H1 (cell line): ENCODE data around the gene GRIP1. TPM values are rescaled to one million over a fixed set of nuclear protein-coding genes. Genes with fewer than 3 reads are reported as not detected.

Source experiments
- CTCF ChIA-PET: fragments of 300-600 bp; sonication (Branson Sonifier 250); formaldehyde crosslinking; loops from one replicate; lab custom pipeline; 2021; ENCODE audit not compliant: partially characterized antibody; lab: Charles Lee
- POLR2A ChIA-PET: fragments of 300-600 bp; sonication (Branson Sonifier 250); formaldehyde crosslinking; loops from one replicate; lab custom pipeline; 2021; ENCODE audit warnings: inconsistent platforms; ENCODE audit not compliant: partially characterized antibody; lab: Charles Lee
- DNase-seq, 2 experiments: peaks; one replicate each; pipeline versions ENCODE4 v3.0.0 to v3.0.0-alpha.2; 2010 to 2022; ENCODE audit warnings: low spot score in 2 of 2, low read depth in 1 of 2, mixed read lengths in 1 of 2
- FAIRE-seq: peaks from 2 replicates; lab custom pipeline; 2011; peaks lifted over from hg19 to GRCh38; lab: Jason Lieb, UNC
- H2AFZ ChIP-seq: 2 replicates; pipeline ENCODE4 v1.8.1; 2012; ENCODE audit warnings: low read length, inconsistent platforms
- H2AK5ac ChIP-seq: 2 replicates; pipeline ENCODE4 v1.6.1; 2013; ENCODE audit warnings: low read depth, low read length
- H2BK120ac ChIP-seq: replicated peaks from 2 replicates; pipeline ENCODE3; 2013; ENCODE audit warnings: low read depth, low read length, inconsistent platforms
- H2BK12ac ChIP-seq: 2 replicates; pipeline ENCODE4 v1.6.1; 2013; ENCODE audit warnings: low read depth, low read length
- H2BK15ac ChIP-seq: 2 replicates; pipeline ENCODE4 v1.6.1; 2013; ENCODE audit warnings: low read length
- H2BK20ac ChIP-seq: 2 replicates; pipeline ENCODE4 v1.6.1; 2013; ENCODE audit warnings: low read length
- H2BK5ac ChIP-seq: 2 replicates; pipeline ENCODE4 v1.6.1; 2013; ENCODE audit warnings: low read depth, low read length
- H3K14ac ChIP-seq: 2 replicates; pipeline ENCODE4 v1.6.1; 2013; ENCODE audit warnings: inconsistent platforms; ENCODE audit not compliant: insufficient read length
- H3K18ac ChIP-seq: 2 replicates; pipeline ENCODE4 v1.6.1; 2013; ENCODE audit warnings: low read length; ENCODE audit errors: extremely low read depth
- H3K23ac ChIP-seq: 2 replicates; pipeline ENCODE4 v1.6.1; 2013; ENCODE audit warnings: inconsistent platforms; ENCODE audit not compliant: insufficient read length
- H3K23me2 ChIP-seq: 2 replicates; pipeline ENCODE4 v1.6.1; 2013; ENCODE audit warnings: low read depth, low read length
- H3K27ac ChIP-seq: 2 replicates; pipeline ENCODE4 v1.6.1; 2011; ENCODE audit warnings: low read depth, low read length, inconsistent platforms
- H3K27me3 ChIP-seq, 4 experiments: replicated peaks in 1 of 4; 1 replicate in 1 of 4; 2 replicates in 3 of 4; pipeline versions ENCODE4 v1.6.1 to v1.8.1; 2011 to 2013; ENCODE audit warnings: low read length in 3 of 4, mild to moderate bottlenecking in 3 of 4, inconsistent platforms in 2 of 4, mixed read lengths in 2 of 4, moderate library complexity in 1 of 4; ENCODE audit not compliant: control insufficient read depth in 3 of 4, insufficient read depth in 3 of 4; ENCODE audit errors: extremely low read depth in 1 of 4
- H3K36me3 ChIP-seq, 4 experiments: 2 replicates each; pipeline versions ENCODE4 v1.6.1 to v1.8.1; 2011 to 2013; ENCODE audit warnings: mild to moderate bottlenecking in 4 of 4, low read length in 3 of 4, moderate library complexity in 2 of 4, control low read depth in 1 of 4, inconsistent platforms in 1 of 4; ENCODE audit not compliant: insufficient read depth in 4 of 4, control insufficient read depth in 2 of 4
- H3K4ac ChIP-seq: replicated peaks from 2 replicates; pipeline ENCODE3; 2013; ENCODE audit warnings: low read length, low read depth, mixed read lengths, inconsistent platforms; ENCODE audit not compliant: insufficient read length
- H3K4me1 ChIP-seq, 4 experiments: replicated peaks in 1 of 4; 1 replicate in 1 of 4; 2 replicates in 3 of 4; pipeline versions ENCODE4 v1.6.1 to v1.8.1; 2011 to 2013; ENCODE audit warnings: low read length in 3 of 4, inconsistent platforms in 2 of 4, mixed read lengths in 1 of 4; ENCODE audit not compliant: insufficient read depth in 4 of 4, control insufficient read depth in 3 of 4
- H3K4me2 ChIP-seq, 2 experiments: 2 replicates each; pipeline versions ENCODE4 v1.6.1 to v1.8.1; 2011 to 2013; ENCODE audit warnings: low read depth in 2 of 2, low read length in 2 of 2, control low read depth in 1 of 2, inconsistent platforms in 1 of 2, mild to moderate bottlenecking in 1 of 2; ENCODE audit not compliant: insufficient read depth in 1 of 2
- H3K4me3 ChIP-seq, 4 experiments: fragments of 200-600, 300-600 bp in 1 of 4; sonication (generic), shearing (Covaris generic), sonication (Bioruptor Twin) in 1 of 4; 2 replicates each; pipeline versions ENCODE4 v1.5.1 to v1.8.1; 2011 to 2016; ENCODE audit warnings: low read length in 4 of 4, low read depth in 3 of 4, control low read depth in 2 of 4, inconsistent platforms in 2 of 4, mild to moderate bottlenecking in 2 of 4, mixed read lengths in 1 of 4, moderate library complexity in 1 of 4; ENCODE audit not compliant: insufficient read depth in 2 of 4; ENCODE audit errors: extremely low read depth in 1 of 4
- H3K56ac ChIP-seq: replicated peaks from 2 replicates; pipeline ENCODE3; 2013; ENCODE audit warnings: low read depth, mild to moderate bottlenecking, mixed read lengths, low read length, inconsistent platforms; ENCODE audit not compliant: insufficient read length
- H3K79me1 ChIP-seq: 2 replicates; pipeline ENCODE4 v1.6.1; 2013; ENCODE audit warnings: low read depth, low read length, control low read depth
- H3K79me2 ChIP-seq, 2 experiments: 2 replicates each; pipeline versions ENCODE4 v1.6.1 to v1.8.1; 2012 to 2013; ENCODE audit warnings: low read length in 2 of 2, mild to moderate bottlenecking in 2 of 2, inconsistent platforms in 1 of 2; ENCODE audit not compliant: insufficient read depth in 2 of 2, control insufficient read depth in 1 of 2
- H3K9ac ChIP-seq, 4 experiments: replicated peaks in 1 of 4; 1 replicate in 1 of 4; 2 replicates in 3 of 4; pipeline versions ENCODE4 v1.6.1 to v1.8.1; 2011 to 2013; ENCODE audit warnings: low read depth in 3 of 4, low read length in 3 of 4, control low read depth in 2 of 4, mild to moderate bottlenecking in 2 of 4, moderate library complexity in 2 of 4, inconsistent platforms in 1 of 4; ENCODE audit errors: extremely low read depth in 1 of 4
- H3K9me3 ChIP-seq, 2 experiments: 2 replicates each; pipeline versions ENCODE4 v1.6.1 to v1.8.1; 2012 to 2013; ENCODE audit warnings: mild to moderate bottlenecking in 2 of 2, moderate library complexity in 2 of 2, control low read depth in 1 of 2, inconsistent platforms in 1 of 2, low read depth in 1 of 2, low read length in 1 of 2, mixed read lengths in 1 of 2; ENCODE audit not compliant: insufficient read depth in 2 of 2
- H4K20me1 ChIP-seq, 2 experiments: replicated peaks in 1 of 2; 2 replicates each; pipeline versions ENCODE3 to v1.8.1; 2011 to 2013; ENCODE audit warnings: inconsistent platforms in 2 of 2, low read length in 2 of 2, mild to moderate bottlenecking in 1 of 2; ENCODE audit not compliant: insufficient read depth in 2 of 2, control insufficient read depth in 1 of 2
- H4K5ac ChIP-seq: 2 replicates; pipeline ENCODE4 v1.6.1; 2013; ENCODE audit warnings: low read length, low read depth, mixed read lengths, inconsistent platforms; ENCODE audit not compliant: insufficient read length
- H4K8ac ChIP-seq: 2 replicates; pipeline ENCODE4 v1.8.0; 2013; ENCODE audit warnings: mild to moderate bottlenecking, moderate library complexity, low read length, inconsistent platforms; ENCODE audit not compliant: insufficient read depth; ENCODE audit errors: extremely low read depth
- H4K91ac ChIP-seq: replicated peaks from 2 replicates; pipeline ENCODE3; 2013; ENCODE audit warnings: low read length, mixed read lengths, inconsistent platforms; ENCODE audit not compliant: insufficient read length
- BRCA1 ChIP-seq: IDR thresholded peaks from 2 replicates; pipeline ENCODE4 v1.6.1; 2012; ENCODE audit warnings: low read depth, low read length, improper control_type of control experiment
- HDAC6 ChIP-seq: IDR thresholded peaks from one replicate; pipeline ENCODE4 v1.7.1; 2012; ENCODE audit warnings: low read depth, mild to moderate bottlenecking, inconsistent platforms, low read length, moderate library complexity
- KDM1A ChIP-seq: fragments of 200-600, 300-600 bp; sonication (generic); IDR thresholded peaks from 2 replicates; pipeline ENCODE4 v1.7.1; 2016; ENCODE audit warnings: mild to moderate bottlenecking, low read length, borderline replicate concordance
- NANOG ChIP-seq: IDR thresholded peaks from 2 replicates; pipeline ENCODE4 v1.6.1; 2011; ENCODE audit warnings: low read length, low read depth, mild to moderate bottlenecking, inconsistent platforms; ENCODE audit not compliant: insufficient read depth, poor library complexity, severe bottlenecking
- SIRT6 ChIP-seq: IDR thresholded peaks from one replicate; pipeline ENCODE4 v1.7.1; 2012; ENCODE audit warnings: low read length, inconsistent platforms
- SP4 ChIP-seq: IDR thresholded peaks from 2 replicates; pipeline ENCODE4 v1.6.1; 2012; ENCODE audit warnings: low read length, inconsistent platforms
- WGBS, 2 experiments: shearing (Covaris generic) in 1 of 2; methylation state at CpG; one replicate each; pipeline versions ENCODE4 v1.1.6 to v1.1.7; 2013 to 2015; ENCODE audit warnings: low lambda C conversion rate in 2 of 2, mixed read lengths in 2 of 2, inconsistent platforms in 1 of 2, low coverage in 1 of 2, missing lambda C conversion rate in 1 of 2; ENCODE audit not compliant: insufficient replicate concordance in 2 of 2, insufficient coverage in 1 of 2, insufficient read length in 1 of 2; ENCODE audit errors: extremely low coverage in 1 of 2, missing lambda C conversion rate in 1 of 2; 5-methylcytosine and 5-hydroxymethylcytosine counted together
- polyA plus RNA-seq, 7 experiments: library from polyadenylated mRNA; depleted of rRNA in 3 of 7; stranded (reverse) in 5 of 7; unstranded in 2 of 7; fragments of >200 nt in 5 of 7; fragments of 200-250 nt in 2 of 7; gene quantifications; 1 replicate in 5 of 7; 2 replicates in 1 of 7; 4 replicates in 1 of 7; pipeline versions ENCODE4 v1.2.1 to v1.2.3, GENCODE V29; 2011 to 2013; ENCODE audit warnings: missing spikeins in 2 of 7, mixed read lengths in 2 of 7
- total RNA-seq: library from RNA; stranded (reverse); fragmentation: NEBNext Ultra II Directional; extraction: Animal tissue kit (Norgen Biotek cat#: 25700); gene quantifications from 2 replicates; pipeline ENCODE4 v1.2.1, GENCODE V29; 2021
- TF ChIP-seq, protein P1 (sequence below): IDR thresholded peaks from 2 replicates; pipeline ENCODE4 v1.6.1; 2012; ENCODE audit warnings: inconsistent platforms

GRIP1 gene
- total and polyA plus RNA-seq, 2 of the 8 experiments (the other 6 are each of a cell fraction or from before 2014, with no cell fraction given) = 4.5 to 27.3 TPM

GRCh38 chr12:66726556-66726955, 47.7 kb upstream of the GRIP1 start:
- H4K5ac ChIP-seq = no peak overlapping the region
- H2AFZ ChIP-seq = no peak overlapping the region
- DNase-seq (no peak), FAIRE-seq (no peak)
- no peak overlapping the region for H3K14ac ChIP-seq
- no peak overlapping the region for H3K56ac ChIP-seq
- H3K9ac ChIP-seq = no peak overlapping the region
- no peak overlapping the region for H3K4me3 ChIP-seq
- H4K20me1 ChIP-seq = no peaks in the 10 kb centered on the region
- H3K27ac ChIP-seq = no peak overlapping the region
- peaks cover 0 to 3% (median 1%) of the 10 kb centered on the region in 4 experiments; a peak in 2 of 7 replicates for H3K4me1 ChIP-seq
- H3K18ac ChIP-seq = no peak overlapping the region
- no peaks in the 10 kb centered on the region for H3K79me2 ChIP-seq
- no peak overlapping the region for H2BK12ac ChIP-seq
- no peak overlapping the region for H2BK15ac ChIP-seq
- no peaks in the 10 kb centered on the region for H3K79me1 ChIP-seq
- no peak overlapping the region for H2BK20ac ChIP-seq
- H4K8ac ChIP-seq = no peak overlapping the region
- H3K23ac ChIP-seq = no peak overlapping the region
- no peak overlapping the region for H3K4me2 ChIP-seq
- CTCF ChIA-PET = interaction anchor here (1.3 to 3.1 kb wide), 2 partner anchors 18 to 134 kb away, joined by 4 to 14 read pairs; no protein-coding TSS in a partner anchor
- H2AK5ac ChIP-seq = no peak overlapping the region
- H3K9me3 ChIP-seq = no peaks in the 10 kb centered on the region
- H4K91ac ChIP-seq = no peak overlapping the region
- H2BK5ac ChIP-seq = no peak overlapping the region
- H3K23me2 ChIP-seq = no peaks in the 10 kb centered on the region
- no peak overlapping the region for H3K4ac ChIP-seq
- H2BK120ac ChIP-seq = no peak overlapping the region
- H3K36me3 ChIP-seq = no peaks in the 10 kb centered on the region
- TF ChIP-seq BRCA1 = no peak
- TF ChIP-seq, protein P1, sequence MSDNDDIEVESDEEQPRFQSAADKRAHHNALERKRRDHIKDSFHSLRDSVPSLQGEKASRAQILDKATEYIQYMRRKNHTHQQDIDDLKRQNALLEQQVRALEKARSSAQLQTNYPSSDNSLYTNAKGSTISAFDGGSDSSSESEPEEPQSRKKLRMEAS = no peak
- TF ChIP-seq SIRT6 = no peak
- TF ChIP-seq SP4 = no peak
- TF ChIP-seq NANOG = no peak
- no peak for TF ChIP-seq HDAC6
- no peak for TF ChIP-seq KDM1A
- H3K27me3 ChIP-seq = no peaks in the 10 kb centered on the region
- 91% methylated on average over 4 of the region's 4 CpGs; no CpG with 5 or more reads in 1 of the 2 experiments for WGBS, 2 experiments
- POLR2A ChIA-PET = interaction anchor here (1.3 kb wide), 1 partner anchor 13 kb away, joined by 3 read pairs; no protein-coding TSS in a partner anchor
